HuH-7 (cell line): ENCODE data around the gene XDH.

Source experiments
- DNase-seq: peaks from one replicate; pipeline ENCODE4 v3.0.0; 2011; ENCODE audit warnings: low spot score

Gene XDH

GRCh38 chr2:31329081-31329625 lies 85.4 kb downstream of the XDH start:
- no peak for DNase-seq

GRCh38 chr2:31328026-31328425 lies 86.5 kb downstream of the XDH start:
- no peak for DNase-seq

DNA sequence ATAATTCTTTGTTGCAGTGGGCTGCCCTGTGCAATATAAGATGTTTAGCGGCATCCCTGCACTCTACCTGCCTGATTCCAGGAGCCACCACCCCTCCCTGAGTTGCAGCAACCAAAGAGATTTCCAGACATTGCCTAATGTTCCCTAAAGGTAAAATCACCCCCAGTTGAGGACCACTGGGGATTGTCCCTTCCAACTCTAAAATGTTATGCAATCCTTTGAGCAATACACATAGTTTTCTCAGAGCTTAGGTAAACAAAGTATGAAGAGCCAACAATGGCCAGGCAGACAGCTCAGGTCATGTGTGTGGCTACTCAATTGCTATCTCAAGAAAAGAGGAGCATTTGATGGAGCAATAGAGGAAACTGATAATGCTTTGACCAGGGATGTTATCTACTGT lies 87.0 kb downstream of the XDH start:
- no peak for DNase-seq

GRCh38 chr2:31324016-31324633 lies 90.4 kb downstream of the XDH start:
- DNase-seq = no peak

DNA sequence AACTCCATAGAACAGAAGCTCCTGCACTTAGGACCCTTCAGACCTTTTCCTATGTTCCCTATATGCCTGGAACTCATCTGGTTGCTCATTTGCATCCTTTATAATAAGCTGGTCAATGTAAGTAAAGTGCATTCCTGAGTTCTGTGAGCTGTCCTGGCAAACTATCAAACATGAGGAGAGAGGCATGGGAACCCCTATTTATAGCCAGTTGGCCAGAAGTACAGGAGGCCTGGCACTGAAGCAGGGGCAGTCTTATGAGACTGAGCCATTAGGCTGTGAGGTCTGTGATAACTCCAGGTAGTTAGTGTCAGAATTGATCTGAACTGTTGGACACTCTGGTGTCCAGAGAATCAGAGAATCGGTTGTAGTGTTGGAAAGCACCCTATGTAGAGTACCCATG lies 92.2 kb downstream of the XDH start:
- no peak for DNase-seq

DNA sequence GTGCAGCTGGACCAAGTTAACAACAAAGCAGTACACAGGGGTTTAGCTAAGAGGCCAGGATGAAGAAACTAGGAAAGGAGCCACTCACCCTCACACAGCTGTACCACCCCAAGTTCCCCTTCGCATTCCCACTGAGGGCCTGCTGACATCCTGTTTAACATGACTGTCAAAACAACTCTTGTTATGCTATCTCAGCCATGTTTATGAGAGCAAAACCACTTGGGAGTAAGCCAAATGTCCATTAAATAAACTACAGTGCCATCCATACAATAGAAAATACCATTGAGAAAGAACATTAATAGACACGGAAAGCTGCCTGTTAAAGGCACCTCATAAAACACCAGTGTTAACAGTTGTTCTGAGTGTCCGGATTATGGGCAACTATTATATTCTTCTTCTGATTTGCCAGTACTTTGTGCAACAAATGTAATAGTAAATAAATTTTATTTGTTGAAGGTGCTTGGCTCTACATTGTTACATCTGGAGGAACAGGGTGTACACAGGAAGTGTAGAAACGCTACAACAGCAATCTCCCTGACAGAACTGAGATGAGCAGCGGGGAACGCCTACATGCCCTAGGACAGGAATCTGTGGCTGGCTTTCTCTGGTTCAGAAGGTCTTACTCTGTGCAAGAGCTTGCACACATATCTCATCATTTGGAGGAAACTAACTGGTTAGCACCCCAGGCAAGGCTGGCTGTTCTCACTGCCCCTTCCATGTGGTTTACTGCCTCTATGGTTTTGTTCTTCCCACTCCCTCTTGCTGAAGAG lies 95.0 kb downstream of the XDH start:
- no peak for DNase-seq

DNA sequence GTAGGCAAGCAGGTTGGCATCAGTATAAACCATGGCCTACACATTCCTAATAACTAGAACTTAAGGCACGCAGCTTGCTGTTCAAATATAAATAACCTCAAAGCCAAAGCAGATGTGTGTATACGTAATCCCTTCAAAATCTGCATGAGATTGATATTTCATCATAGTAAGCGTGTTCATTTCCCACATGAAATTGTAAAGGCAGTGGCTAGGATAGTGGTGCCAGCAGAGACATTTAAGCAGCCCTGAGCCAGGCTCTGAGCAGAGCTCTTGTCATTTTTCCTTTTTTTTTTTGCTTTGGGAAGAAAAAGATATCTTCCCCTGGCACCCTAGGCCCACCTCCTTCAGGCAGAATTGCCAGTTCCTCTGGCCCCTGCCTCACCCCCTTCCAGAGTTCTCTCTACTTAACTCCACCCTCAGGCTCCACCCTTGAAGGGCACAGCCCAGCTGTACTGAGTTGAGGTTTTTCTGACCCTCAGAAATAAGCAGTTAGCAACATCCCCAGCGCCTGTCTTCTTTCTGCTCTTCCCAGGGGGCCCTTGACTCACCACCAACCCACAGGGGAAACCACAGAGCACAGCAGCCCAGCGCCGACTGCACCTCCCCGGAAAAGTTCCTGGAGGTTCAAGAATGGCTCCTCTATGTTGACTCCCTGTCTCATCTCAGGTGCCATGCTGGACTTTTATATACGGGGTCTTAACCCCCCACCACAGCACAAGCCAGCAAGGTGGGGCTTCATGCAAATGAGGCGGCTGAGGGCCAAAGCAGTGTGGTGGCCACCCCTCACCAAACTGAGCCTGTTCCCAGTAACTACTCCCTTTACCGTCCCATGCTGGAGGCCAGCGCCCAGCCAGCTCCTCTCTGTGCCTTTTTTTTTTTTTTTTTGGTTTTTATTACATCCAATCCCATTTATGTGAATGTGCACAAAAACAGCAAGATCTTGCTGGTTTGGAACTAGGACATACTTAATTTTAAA lies 95.9 kb downstream of the XDH start:
- DNase-seq = no peak

- no peak for DNase-seq
These were observed 97.1 kb downstream of the XDH start for GRCh38 chr2:31317396-31317795.

GRCh38 chr2:31314761-31315160 lies 99.8 kb downstream of the XDH start:
- no peak for DNase-seq

DNA sequence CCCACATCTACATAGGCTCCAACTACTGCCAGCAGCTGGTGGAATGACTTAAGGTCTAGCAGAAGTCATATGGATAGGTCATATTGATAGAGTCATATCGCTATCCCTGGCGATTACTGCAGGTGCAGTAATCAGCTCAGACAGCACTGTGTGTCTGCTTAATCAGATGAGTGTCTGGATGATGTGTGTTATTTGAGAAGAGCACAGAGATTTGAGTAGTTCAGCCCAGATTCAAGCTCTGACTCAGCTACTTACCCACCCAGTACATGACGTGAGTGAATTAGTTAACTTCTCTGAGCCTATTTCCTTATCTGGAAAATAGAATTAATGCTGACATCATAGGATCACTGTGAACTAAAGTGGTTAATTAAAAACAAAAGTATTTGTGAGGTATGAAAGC lies 101.6 kb downstream of the XDH start:
- DNase-seq = no peak

DNA sequence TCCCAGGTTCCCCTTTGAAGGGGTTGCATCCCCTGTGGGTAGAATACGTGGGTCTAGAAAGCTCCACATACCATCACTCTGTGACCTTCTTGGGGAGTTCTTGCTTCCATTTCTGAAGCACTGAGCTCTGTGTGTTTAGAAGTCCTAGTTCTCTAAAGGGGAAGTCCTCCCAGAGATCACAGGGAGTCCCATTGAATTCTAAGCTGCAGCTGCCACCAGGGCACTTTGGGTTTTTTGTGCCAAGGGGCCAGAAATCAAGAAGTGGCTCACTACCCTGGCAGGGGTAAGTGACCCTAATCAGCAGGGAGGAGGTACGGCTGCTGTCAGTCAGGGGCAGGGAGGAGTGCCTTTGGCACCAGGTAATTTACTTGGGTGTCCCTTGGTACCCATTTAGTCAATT lies 109.7 kb downstream of the XDH start:
- no peak for DNase-seq

- DNase-seq = no peak
These were observed 111.5 kb downstream of the XDH start for GRCh38 chr2:31302940-31303563.

DNA sequence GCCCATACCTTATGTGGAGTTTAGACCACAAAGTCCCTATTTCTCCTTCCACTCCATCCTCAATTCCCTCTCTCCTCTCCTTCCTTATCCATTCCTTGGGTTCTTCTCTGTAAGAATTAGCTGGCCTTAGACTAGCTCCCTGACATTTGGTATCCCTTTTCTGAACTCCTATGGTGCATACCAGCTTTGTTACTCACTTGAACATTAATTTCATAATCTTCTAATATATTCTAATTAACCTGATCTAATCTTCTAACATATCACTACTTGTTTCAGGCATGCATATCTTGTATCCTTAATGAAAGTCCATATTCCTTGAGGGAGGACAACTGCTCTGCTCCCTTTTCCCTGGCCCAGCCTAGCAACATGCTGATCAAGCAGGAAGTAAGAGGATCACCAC lies 114.2 kb downstream of the XDH start:
- no peak for DNase-seq

DNA sequence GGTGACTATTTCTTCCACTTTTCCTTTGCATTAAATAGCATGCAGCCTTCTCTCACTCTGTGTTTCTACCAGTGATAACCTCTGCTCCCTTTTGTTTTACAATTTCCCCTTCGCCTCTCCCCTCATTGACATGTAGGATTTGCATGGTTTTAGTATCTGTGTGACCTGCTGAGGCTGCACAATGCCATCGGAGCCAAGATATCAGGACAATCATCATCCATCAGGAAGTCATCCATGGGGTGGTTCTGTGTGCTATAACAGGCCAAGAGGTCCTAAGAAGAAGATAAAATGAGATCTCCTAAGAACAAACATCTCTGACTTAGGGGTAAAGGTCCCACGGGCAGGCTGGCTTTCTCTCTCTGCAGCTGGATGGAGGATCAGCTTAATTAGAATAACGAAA lies 115.0 kb downstream of the XDH start:
- DNase-seq = no peak

- no peak for DNase-seq
These were observed 116.8 kb downstream of the XDH start for GRCh38 chr2:31297751-31298150.

DNA sequence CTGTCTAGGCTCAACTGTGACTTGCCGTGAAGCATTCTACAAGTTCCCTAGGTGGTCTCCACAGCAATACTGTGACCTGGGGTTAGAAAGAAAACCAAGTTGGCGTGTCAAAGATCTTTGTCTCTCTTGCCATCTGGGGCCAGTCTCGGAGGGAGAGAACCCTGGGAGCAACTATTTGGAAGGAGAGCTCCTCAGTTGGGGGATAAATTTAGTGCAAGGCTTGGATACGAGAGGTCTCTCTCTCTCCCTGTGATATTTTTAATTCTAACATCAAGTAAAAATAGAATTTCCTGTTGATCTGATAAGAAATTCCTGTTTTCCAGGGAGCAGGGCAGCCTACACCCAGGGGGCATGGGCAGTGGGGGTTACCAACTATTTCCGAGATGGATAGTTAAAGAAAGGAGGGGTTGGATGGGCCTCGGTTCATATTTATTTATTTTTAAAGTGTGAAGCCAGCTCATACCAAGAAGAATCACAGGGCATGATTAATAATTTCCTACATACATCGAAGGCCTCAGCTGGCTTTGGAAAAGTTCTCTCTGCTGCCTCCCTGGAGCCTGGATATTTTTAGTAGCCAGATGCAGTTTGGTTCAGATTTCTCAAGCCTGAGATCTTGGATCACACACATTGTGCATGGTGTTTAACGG lies 117.8 kb downstream of the XDH start:
- DNase-seq = no peak

DNA sequence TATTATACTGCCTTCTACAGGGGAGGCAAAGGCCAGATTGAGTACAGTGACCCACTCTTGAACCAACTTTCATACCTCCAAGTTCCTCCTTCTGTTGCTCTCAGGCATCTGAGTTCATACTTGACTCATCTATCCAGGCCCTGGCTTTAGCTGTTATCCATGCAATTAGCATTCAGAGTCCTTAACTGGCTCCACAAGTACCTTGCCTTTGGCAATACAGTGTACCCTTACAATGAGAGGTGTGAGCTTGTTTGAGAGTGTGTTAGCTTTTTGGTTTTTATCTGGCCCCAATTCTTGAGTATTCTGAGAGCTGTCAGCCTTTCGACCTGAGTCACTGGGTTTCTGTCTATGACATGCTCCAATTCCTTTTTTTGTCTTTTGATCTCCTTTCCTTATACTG lies 120.3 kb downstream of the XDH start:
- DNase-seq = no peak

DNA sequence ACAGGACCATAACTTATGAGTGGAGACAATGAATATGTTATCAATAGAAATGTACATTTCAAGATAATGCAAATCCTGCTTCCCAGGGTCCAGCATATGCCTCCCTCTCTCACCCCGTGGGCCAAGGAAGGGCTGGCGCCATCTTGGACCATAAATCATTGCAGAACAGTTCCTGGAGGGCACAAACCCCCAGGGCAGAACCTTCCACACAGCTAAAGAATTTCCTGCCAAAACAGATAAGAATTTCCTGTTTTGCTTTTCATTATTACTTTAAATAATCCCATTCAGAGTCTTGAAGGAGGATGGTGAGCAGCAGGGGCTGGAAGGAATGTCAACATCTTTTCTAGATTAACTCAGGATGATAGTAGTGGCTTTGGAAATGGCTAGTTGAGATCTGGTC lies 126.9 kb downstream of the XDH start:
- DNase-seq = no peak

DNA sequence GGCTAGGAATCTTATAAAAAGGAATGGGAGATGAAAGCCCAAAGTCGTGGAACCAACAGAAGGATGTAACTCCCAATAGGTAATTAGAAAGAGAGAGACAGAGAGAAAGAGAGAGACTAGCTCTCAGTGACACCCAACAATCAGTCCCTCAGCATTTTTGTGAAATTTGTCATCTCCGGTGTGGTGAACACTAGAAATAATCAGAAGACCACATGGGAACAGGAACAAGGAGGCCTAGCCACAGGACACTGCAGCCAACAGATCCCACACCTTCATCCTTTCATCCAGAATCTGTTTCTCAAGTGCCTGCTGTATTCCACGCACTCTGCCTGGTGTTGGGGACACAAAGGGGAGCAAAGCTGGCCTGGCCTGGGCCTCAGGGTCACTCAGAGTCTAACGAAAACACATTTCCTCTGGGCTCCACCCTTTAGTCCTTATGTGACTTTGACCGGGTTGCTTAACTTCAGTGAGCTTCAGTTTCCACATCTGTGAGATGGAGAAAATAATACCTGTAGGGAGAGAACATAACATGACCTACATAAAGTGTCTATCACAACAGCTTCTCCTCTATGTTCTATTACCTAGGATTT lies 127.5 kb downstream of the XDH start:
- DNase-seq = no peak

DNA sequence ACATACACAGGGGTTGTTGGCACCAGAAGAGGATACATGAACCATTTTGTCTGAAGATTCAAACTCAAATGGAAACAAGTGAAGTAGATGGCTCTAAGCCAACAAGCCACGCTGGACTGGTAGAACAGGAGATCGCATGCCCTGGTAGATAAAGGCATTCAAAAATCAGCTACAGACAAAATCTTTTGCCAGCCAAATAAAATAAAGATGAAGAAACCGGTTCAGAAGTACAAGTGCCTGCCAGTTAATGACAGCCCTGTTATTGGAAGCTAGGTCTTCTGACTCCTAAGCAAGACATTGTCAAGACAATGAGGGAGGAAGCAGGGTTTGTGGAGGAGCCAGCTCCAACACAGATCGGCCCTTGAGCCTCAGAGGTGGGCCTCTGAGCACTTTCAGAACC lies 128.3 kb downstream of the XDH start:
- no peak for DNase-seq
